Panc1 (cell line): ENCODE results near the gene SLC16A8. TPM values are rescaled to one million over a fixed set of nuclear protein-coding genes. Genes with fewer than 3 reads are reported as not detected.

Source experiments
- ATAC-seq: fragments of 200-7000 bp; cut with Tn5 transposase; 2 replicates; pipeline ENCODE4 v1.9.1; 2020; ENCODE audit warnings: mild to moderate bottlenecking, moderate library complexity
- BruUV-seq: library from RNA; stranded (reverse); fragments of 400-500 nt; replicated peaks from 2 replicates; lab custom pipeline; 2021; lab: Mats Ljungman, UMichigan
- CTCF ChIA-PET: fragments of 300-600 bp; sonication (Branson Sonifier 250); formaldehyde crosslinking; loops from one replicate; lab custom pipeline; 2022; ENCODE audit warnings: antibody characterized with exemption; lab: Charles Lee
- POLR2A ChIA-PET: fragments of 300-600 bp; sonication (Branson Sonifier 250); formaldehyde crosslinking; loops from one replicate; lab custom pipeline; 2022; ENCODE audit warnings: antibody characterized with exemption; lab: Charles Lee
- DNase-seq: peaks from one replicate; pipeline ENCODE4 v3.0.0-alpha.2; 2010; ENCODE audit warnings: low read depth, low spot score
- H3K27ac ChIP-seq: 2 replicates; pipeline ENCODE4 v1.5.1; 2011; ENCODE audit warnings: mild to moderate bottlenecking, low read length, inconsistent platforms
- H3K27me3 ChIP-seq: fragments of 200-500 bp; sonication (Bioruptor generic); 2 replicates; pipeline ENCODE4 v1.6.0; 2014; ENCODE audit warnings: low read length, inconsistent platforms; ENCODE audit not compliant: control insufficient read depth, insufficient read depth
- H3K36me3 ChIP-seq: fragments of 200-500 bp; sonication (Bioruptor generic); 2 replicates; pipeline ENCODE4 v1.5.1; 2014; ENCODE audit warnings: inconsistent platforms, mild to moderate bottlenecking, low read length, moderate library complexity; ENCODE audit not compliant: control insufficient read depth, insufficient read depth
- H3K4me1 ChIP-seq: 2 replicates; pipeline ENCODE4 v1.5.1; 2011; ENCODE audit warnings: inconsistent platforms, mild to moderate bottlenecking, low read length, moderate library complexity; ENCODE audit not compliant: control insufficient read depth, insufficient read depth
- H3K4me3 ChIP-seq, 2 experiments: 2 replicates each; pipeline ENCODE4 v1.5.1; 2011 to 2012; ENCODE audit warnings: low read depth in 2 of 2, low read length in 2 of 2, mild to moderate bottlenecking in 2 of 2, inconsistent platforms in 1 of 2, moderate library complexity in 1 of 2
- H3K9me3 ChIP-seq: fragments of 200-500 bp; sonication (Bioruptor generic); 2 replicates; pipeline ENCODE4 v1.5.1; 2014; ENCODE audit warnings: low read depth, mild to moderate bottlenecking, inconsistent platforms, low read length, moderate library complexity; ENCODE audit not compliant: control insufficient read depth, insufficient read depth
- POLR2AphosphoS5 ChIP-seq: IDR thresholded peaks from 2 replicates; pipeline ENCODE4 v1.6.1; 2012; ENCODE audit warnings: mild to moderate bottlenecking, low read depth, low read length, moderate library complexity
- REST ChIP-seq, 2 experiments: IDR thresholded peaks; 2 replicates each; pipeline ENCODE4 v1.6.1; 2011 to 2012; ENCODE audit warnings: low read depth in 2 of 2, control low read depth in 1 of 2, low read length in 1 of 2, mild to moderate bottlenecking in 1 of 2, moderate library complexity in 1 of 2; ENCODE audit not compliant: insufficient read depth in 1 of 2
- SIN3A ChIP-seq: IDR thresholded peaks from 2 replicates; pipeline ENCODE4 v1.6.1; 2012; ENCODE audit warnings: low read depth, mild to moderate bottlenecking, low read length, moderate library complexity, borderline replicate concordance; ENCODE audit not compliant: insufficient read depth
- TCF7L2 ChIP-seq: IDR thresholded peaks from 2 replicates; pipeline ENCODE4 v1.6.1; 2011; ENCODE audit warnings: mild to moderate bottlenecking, low read depth, low read length, inconsistent platforms
- in situ Hi-C: cut with HindIII; loops from 2 replicates; pipeline ENCODE4 v1.10.0; 2016; ENCODE audit warnings: low sequenced_read_pairs, low pct_unique_long_range_greater_than_20kb
- intact Hi-C: fragments of 100-400 bp; cut with micrococcal nuclease; formaldehyde crosslinking; loops from one replicate; pipeline ENCODE4 v1.10.0; 2022; ENCODE audit not compliant: unreplicated experiment
- total RNA-seq: library from RNA; stranded (reverse); gene quantifications from one replicate; pipeline ENCODE4 v1.2.1, GENCODE V29; 2021; ENCODE audit not compliant: unreplicated experiment
- TF ChIP-seq, protein P1 (sequence below): fragments of 450-650 bp; IDR thresholded peaks from 2 replicates; pipeline ENCODE4 v1.5.1; 2017; ENCODE audit warnings: mild to moderate bottlenecking

The SLC16A8 gene
- total RNA-seq, 1 experiment from 2014 or later: not detected

GRCh38 chr22:38065539-38065938 lies 18.4 kb downstream of the SLC16A8 start:
- H3K27ac ChIP-seq: no peak overlapping the region
- ATAC-seq: no peak
- H3K4me1 ChIP-seq: no peaks in the 10 kb centered on the region
- H3K9me3 ChIP-seq: no peaks in the 10 kb centered on the region
- H3K27me3 ChIP-seq: no peaks in the 10 kb centered on the region
- ChIA-PET CTCF (no interaction called here), POLR2A (no interaction called here)
- intact Hi-C loops (no loop called here), in situ Hi-C loops (no loop called here)
- no peaks in the 10 kb centered on the region for H3K36me3 ChIP-seq
- BruUV-seq: no TSS peak
- TF ChIP-seq, protein P1, sequence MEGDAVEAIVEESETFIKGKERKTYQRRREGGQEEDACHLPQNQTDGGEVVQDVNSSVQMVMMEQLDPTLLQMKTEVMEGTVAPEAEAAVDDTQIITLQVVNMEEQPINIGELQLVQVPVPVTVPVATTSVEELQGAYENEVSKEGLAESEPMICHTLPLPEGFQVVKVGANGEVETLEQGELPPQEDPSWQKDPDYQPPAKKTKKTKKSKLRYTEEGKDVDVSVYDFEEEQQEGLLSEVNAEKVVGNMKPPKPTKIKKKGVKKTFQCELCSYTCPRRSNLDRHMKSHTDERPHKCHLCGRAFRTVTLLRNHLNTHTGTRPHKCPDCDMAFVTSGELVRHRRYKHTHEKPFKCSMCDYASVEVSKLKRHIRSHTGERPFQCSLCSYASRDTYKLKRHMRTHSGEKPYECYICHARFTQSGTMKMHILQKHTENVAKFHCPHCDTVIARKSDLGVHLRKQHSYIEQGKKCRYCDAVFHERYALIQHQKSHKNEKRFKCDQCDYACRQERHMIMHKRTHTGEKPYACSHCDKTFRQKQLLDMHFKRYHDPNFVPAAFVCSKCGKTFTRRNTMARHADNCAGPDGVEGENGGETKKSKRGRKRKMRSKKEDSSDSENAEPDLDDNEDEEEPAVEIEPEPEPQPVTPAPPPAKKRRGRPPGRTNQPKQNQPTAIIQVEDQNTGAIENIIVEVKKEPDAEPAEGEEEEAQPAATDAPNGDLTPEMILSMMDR: no peak
- TF ChIP-seq SIN3A (no peak), TCF7L2 (no peak), REST (IDR thresholded peaks at IDR 0.05; ENCODE audit: insufficient read depth in 1 of 2, low read depth in 2 of 2, low read length in 1 of 2) (no peak), POLR2AphosphoS5 (no peak)
- no peak for DNase-seq
- no peak overlapping the region for H3K4me3 ChIP-seq

DNA sequence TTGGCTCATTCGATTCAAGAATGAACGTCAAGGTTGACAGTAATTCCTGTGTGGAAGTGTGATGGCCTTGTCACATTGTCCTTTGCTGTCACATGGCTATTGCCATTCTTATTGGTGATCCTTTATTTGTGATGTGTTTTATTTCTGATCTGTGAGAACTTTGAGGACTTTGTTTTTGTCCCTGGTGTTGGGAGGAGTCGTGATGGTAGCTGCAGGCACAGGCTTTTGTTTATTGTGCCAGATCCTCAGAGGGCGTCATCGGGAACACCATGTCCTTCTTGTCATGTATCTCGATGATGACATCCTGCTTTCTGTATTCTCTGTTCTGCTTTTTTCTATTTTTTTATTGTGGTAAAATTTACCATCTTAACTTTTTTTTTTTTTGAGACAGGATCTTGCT lies 21.2 kb downstream of the SLC16A8 start:
- TF ChIP-seq, protein P1: no peak
- TF ChIP-seq POLR2AphosphoS5 (no peak), SIN3A (no peak), REST (IDR thresholded peaks at IDR 0.05; ENCODE audit: insufficient read depth in 1 of 2, low read depth in 2 of 2, low read length in 1 of 2) (no peak), TCF7L2 (no peak)
- Histone ChIP-seq H3K36me3 (peaks cover under 1% of the 10 kb centered on the region; the same call in 1 of the 2 replicates), H3K27me3 (no peaks in the 10 kb centered on the region), H3K9me3 (no peaks in the 10 kb centered on the region), H3K4me1 (peaks cover 2% of the 10 kb centered on the region), H3K27ac (no peak overlapping the region), H3K4me3 (no peak overlapping the region)
- intact Hi-C loops (no loop called here), in situ Hi-C loops (no loop called here)
- DNase-seq: no peak
- BruUV-seq: no TSS peak
- POLR2A ChIA-PET: no interaction called here
- CTCF ChIA-PET: no interaction called here
- ATAC-seq: no peak
